HG02943 (cell line): ENCODE results near the gene IL4I1.

ENCODE experiments used
- ATAC-seq: cut with Tn5 transposase; IDR thresholded peaks from one replicate; pipeline ENCODE4 v1.9.1; 2021; ENCODE audit warnings: mild to moderate bottlenecking, low read depth, moderate library complexity; ENCODE audit not compliant: unreplicated experiment

IL4I1 gene

GRCh38 chr19:49881672-49882394 lies 14.9 kb downstream of the IL4I1 start:
- ATAC-seq: no peak

GRCh38 chr19:49881186-49881585 lies 15.5 kb downstream of the IL4I1 start:
- ATAC-seq: no peak

- no peak for ATAC-seq
These were observed 16.4 kb downstream of the IL4I1 start for GRCh38 chr19:49880162-49880869.

- no peak for ATAC-seq
These were observed 17.3 kb downstream of the IL4I1 start for GRCh38 chr19:49879243-49879963.

GRCh38 chr19:49878744-49879070 lies 18.0 kb downstream of the IL4I1 start:
- ATAC-seq: no peak

GRCh38 chr19:49877879-49878743 lies 18.6 kb downstream of the IL4I1 start:
- ATAC-seq: peak; percentile 45

- ATAC-seq: peak; percentile 56
These were observed 19.4 kb downstream of the IL4I1 start, which contains the start of the genes AKT1S1 and TBC1D17 for GRCh38 chr19:49877020-49877878. Gene AKT1S1 (minus strand): TSS chr19:49877355. CDS start chr19:49873295, 4,060 bp downstream. Gene TBC1D17 (plus strand): TSS chr19:49877702. CDS start chr19:49877724, 22 bp downstream.

GRCh38 chr19:49876422-49877019 lies 20.2 kb downstream of the IL4I1 start:
- peak; percentile 45 for ATAC-seq

GRCh38 chr19:49875857-49876421 lies 20.7 kb downstream of the IL4I1 start:
- ATAC-seq: no peak

- ATAC-seq: no peak
These were observed 21.5 kb downstream of the IL4I1 start for GRCh38 chr19:49875177-49875576.

GRCh38 chr19:49874503-49875157 lies 22.1 kb downstream of the IL4I1 start:
- ATAC-seq: no peak

- ATAC-seq: no peak
These were observed 22.9 kb downstream of the IL4I1 start for GRCh38 chr19:49873834-49874233.

GRCh38 chr19:49873129-49873521 lies 23.6 kb downstream of the IL4I1 start:
- no peak for ATAC-seq

- ATAC-seq: no peak
These were observed 24.2 kb downstream of the IL4I1 start for GRCh38 chr19:49872245-49873128.

GRCh38 chr19:49871349-49871985 lies 25.2 kb downstream of the IL4I1 start:
- no peak for ATAC-seq

GRCh38 chr19:49870309-49870901 lies 26.3 kb downstream of the IL4I1 start:
- no peak for ATAC-seq
